ENCODE results near the gene NT5E. TPM values are rescaled to one million over a fixed set of nuclear protein-coding genes. Genes with fewer than 3 reads are reported as not detected.

The NT5E gene
- total and polyA plus RNA-seq, 2 experiments from 2014 or later = 0.18 to 1.5 TPM

- no peak for TF ChIP-seq ZNF462 (CRISPR knock-in tag; IDR thresholded peaks at IDR 0.05)
- no peak for TF ChIP-seq ETS1 (IDR thresholded peaks at IDR 0.05)
- no peak for TF ChIP-seq EZH2 (IDR thresholded peaks at IDR 0.05; ENCODE audit: low read depth, unreplicated experiment)
- TF ChIP-seq EZH2phosphoT487 (IDR thresholded peaks at IDR 0.05; ENCODE audit: unreplicated experiment) = no peak
- no peak for TF ChIP-seq POLR2AphosphoS5 (IDR thresholded peaks at IDR 0.05; ENCODE audit: low read depth)
- no peak for TF ChIP-seq ZNF114 (CRISPR knock-in tag; IDR thresholded peaks at IDR 0.05)
- no peak for TF ChIP-seq CTCF (conservative IDR thresholded peaks at IDR 0.05; ENCODE audit: low read depth in 2 of 2)
- no peak for TF ChIP-seq NANOG (IDR thresholded peaks at IDR 0.05; ENCODE audit: borderline replicate concordance)
- no peak for TF ChIP-seq STAT1 (IDR thresholded peaks at IDR 0.05; ENCODE audit: unreplicated experiment)
These were observed 11.3 kb downstream of the NT5E start (continued) for GRCh38 chr6:85460921-85461797.
